Peyer's patch (tissue), 4 donors: ENCODE measurements around the gene SLC12A6.

Experiments used
- POLR2A ChIP-seq, 2 donors: fragments of 450-650 bp; IDR thresholded peaks; one replicate each; pipeline ENCODE4 v1.5.1; 2017; ENCODE audit warnings: antibody characterized with exemption in 2 of 2, mild to moderate bottlenecking in 2 of 2, moderate library complexity in 2 of 2
- TF ChIP-seq, protein P1 (sequence below), 6 experiments: fragments of 450-650 bp in 4 of 6; fragments of 200-600 bp in 2 of 6; sonication (generic) in 1 of 6; IDR thresholded peaks; one replicate each; pipeline ENCODE4 v1.5.1; 2017 to 2019; ENCODE audit warnings: antibody characterized with exemption in 6 of 6, mild to moderate bottlenecking in 3 of 6, moderate library complexity in 1 of 6

DNA sequence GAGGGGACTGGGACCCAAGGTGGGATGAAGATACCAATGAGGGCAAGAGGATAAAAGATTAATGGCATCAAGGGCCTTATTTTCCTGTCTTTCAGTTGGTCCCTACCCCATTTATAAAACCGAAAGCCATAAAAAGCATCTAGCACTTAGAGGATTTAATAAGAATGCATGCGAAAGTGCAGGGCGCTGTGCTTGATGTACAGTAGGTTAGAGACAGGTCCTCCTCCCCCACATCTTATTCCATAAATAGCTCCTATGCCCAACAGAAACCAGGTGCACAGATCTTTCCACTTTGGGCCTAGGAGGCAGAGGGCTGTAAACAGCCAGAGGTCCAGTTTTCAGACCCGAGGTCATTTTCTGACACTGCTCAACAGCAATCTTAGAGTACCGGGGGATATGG, 28.3 kb upstream of the SLC12A6 start:
- TF ChIP-seq, protein P1, sequence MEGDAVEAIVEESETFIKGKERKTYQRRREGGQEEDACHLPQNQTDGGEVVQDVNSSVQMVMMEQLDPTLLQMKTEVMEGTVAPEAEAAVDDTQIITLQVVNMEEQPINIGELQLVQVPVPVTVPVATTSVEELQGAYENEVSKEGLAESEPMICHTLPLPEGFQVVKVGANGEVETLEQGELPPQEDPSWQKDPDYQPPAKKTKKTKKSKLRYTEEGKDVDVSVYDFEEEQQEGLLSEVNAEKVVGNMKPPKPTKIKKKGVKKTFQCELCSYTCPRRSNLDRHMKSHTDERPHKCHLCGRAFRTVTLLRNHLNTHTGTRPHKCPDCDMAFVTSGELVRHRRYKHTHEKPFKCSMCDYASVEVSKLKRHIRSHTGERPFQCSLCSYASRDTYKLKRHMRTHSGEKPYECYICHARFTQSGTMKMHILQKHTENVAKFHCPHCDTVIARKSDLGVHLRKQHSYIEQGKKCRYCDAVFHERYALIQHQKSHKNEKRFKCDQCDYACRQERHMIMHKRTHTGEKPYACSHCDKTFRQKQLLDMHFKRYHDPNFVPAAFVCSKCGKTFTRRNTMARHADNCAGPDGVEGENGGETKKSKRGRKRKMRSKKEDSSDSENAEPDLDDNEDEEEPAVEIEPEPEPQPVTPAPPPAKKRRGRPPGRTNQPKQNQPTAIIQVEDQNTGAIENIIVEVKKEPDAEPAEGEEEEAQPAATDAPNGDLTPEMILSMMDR (IDR thresholded peaks at IDR 0.05): no peak
- TF ChIP-seq POLR2A (IDR thresholded peaks at IDR 0.05): no peak
